Neural progenitor cell (in vitro differentiated cells): ENCODE measurements around the gene RNU2-63P.

ENCODE experiments used
- CTCF ChIP-seq: fragments of 200-600 bp; sonication (generic); IDR thresholded peaks from 2 replicates; pipeline ENCODE4 v1.5.1; 2017; ENCODE audit warnings: antibody characterized with exemption, mild to moderate bottlenecking
- EZH2 ChIP-seq: fragments of 200-600 bp; sonication (generic); IDR thresholded peaks from 2 replicates; pipeline ENCODE4 v1.6.1; 2017; ENCODE audit warnings: antibody characterized with exemption, mild to moderate bottlenecking, moderate library complexity

- TF ChIP-seq CTCF, result no peak
- no peak for TF ChIP-seq EZH2
These were observed 3.6 kb upstream of the RNU2-63P start for GRCh38 chr2:88019985-88020384.
